Glomerular visceral epithelial cell (primary cell): ENCODE measurements around the gene SLC6A15.

Experiments
- DNase-seq: peaks from one replicate; pipeline ENCODE4 v3.0.0-alpha.2; 2016; ENCODE audit errors: extremely low spot score

SLC6A15 gene

DNA sequence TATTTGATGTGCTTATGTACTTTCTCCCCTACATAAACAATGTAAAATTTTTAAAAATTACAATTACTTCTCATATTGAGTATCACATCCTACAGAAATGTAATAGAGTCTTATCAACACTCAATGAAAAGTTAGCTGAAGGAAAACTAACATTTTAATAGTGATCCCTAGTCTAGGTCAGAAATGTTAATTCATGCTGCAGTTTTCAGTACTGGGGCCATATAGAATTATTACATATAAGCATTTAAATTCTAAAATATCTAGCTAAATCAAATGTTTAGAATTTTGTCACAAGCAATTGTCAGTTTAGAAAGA is 37.8 kb downstream of the SLC6A15 start:
- no peak for DNase-seq

- peak; percentile 56 for DNase-seq
These were observed 38.3 kb downstream of the SLC6A15 start for GRCh38 chr12:84874125-84874824.

- DNase-seq: no peak
These were observed 50.4 kb downstream of the SLC6A15 start for GRCh38 chr12:84862186-84862585.

DNA sequence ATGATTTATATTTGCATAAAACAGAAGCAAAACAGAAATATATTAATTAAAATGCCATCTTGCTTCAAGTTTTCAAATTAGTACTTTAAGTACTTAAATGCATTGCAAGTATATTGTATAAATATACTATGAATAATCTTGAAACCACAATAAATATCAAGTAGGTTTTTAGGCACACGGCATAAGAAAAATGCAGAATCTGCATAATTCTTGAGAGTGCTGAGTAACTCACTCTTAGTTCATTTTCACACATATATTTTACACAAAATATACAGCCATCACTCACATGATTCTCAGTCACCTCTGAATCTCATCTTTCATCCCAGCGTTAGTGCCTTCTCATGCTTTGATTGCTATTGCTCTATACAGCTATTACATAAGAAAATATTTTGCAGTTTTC is 51.9 kb downstream of the SLC6A15 start:
- DNase-seq: no peak

DNA sequence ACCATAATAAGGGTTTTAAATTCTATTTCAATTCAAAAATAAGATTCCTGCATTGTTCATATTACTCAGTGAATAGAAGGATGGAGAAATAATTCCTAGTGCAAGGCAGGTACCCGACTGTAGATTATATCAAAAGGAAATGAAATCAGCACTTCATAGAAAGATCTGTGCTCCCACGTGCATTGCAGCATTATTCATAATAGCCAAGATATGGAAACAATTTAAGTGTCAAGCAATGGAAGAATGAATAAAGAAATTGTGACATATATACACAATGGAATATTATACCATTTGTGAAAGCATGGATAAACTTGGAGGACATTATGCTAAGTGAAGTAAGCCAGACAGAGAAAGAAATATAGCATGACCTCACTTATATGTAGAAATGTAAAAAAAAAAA is 53.8 kb downstream of the SLC6A15 start:
- no peak for DNase-seq

DNA sequence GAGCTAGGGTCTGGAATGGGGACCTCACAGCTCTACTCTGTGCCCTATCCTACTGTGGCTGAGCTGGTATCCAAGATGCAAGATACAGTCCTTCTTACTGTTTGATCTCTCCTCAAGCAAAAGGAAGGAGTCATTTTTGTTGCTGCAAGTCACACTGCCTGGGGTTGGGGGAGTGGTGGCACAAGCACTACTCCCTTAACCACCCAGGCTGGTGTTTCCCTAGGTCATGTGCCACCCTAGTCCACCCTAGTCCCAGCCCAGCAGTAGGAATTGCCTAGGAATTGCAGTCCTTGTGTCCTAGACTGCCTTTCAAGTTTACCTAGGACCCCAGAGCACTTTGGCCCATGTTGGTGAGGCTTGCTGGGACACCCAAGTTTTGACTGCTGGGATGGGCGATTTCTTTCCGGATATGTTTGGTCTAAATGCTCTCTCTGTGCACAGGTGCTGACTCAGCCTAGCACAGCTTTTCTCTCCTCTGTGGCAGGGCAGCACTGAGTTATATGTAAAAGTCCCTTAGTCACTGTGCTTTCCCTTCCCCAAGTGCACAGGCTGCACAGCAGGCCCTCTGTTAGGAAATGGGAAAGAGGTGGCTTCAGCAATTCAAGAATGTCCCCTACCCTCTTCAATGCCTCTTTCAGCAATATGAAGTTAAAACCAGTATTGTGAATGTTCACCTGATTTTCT is 54.9 kb downstream of the SLC6A15 start:
- no peak for DNase-seq

GRCh38 chr12:84856156-84856900 is 56.3 kb downstream of the SLC6A15 start:
- DNase-seq: peak; percentile 6

DNA sequence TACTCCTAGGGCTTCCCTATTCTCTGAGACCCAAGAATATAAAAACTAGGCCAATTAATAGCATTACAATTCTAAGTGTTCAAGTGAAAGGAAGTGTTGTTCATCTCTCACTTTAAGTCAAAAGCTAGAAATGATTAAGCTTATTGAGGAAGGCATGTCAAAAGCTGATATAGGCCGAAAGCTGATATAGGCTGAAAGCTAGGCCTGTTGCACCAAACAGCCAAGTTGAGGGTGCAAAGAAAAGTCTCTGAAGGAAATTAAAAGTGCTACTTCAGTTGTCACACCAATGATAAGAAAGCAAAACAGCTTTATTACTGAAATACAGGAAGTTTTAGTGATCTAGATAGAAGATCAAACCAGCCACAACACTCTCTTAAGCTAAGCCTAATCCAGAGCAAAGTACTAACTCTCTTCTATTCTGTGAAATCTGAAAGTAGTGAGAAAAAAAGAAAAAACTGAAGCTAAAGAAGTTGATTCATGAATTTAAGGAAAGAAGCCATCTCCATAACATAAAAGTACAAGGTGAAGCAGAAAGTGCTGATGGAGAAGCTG is 68.9 kb downstream of the SLC6A15 start:
- no peak for DNase-seq

DNA sequence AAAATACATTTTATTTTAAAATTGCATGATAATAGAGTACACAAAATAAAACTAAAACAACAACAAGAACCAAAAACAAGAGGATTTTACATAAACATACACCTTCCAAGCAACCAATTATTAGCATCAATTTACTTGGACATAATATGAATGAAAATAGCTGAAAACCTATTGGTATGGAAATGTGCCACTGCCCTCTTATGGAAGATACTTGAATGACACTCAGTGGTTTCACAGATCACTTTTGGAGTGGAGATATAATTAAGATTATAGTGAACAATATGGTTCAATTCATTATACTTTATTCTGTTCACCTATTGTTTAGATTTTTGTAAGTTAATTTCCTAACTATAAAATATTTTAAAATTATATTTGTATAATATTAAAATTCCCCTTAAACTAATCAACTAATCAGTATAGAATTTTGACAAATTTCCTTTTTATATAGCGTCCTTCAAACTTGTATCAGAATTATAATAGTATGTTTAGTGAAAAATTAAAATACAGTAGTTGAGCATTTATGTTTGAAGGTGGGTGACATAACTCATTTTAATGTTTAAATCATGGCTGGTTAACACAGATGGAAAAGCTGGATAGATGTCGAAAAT is 70.1 kb downstream of the SLC6A15 start:
- peak; percentile 48 for DNase-seq

DNA sequence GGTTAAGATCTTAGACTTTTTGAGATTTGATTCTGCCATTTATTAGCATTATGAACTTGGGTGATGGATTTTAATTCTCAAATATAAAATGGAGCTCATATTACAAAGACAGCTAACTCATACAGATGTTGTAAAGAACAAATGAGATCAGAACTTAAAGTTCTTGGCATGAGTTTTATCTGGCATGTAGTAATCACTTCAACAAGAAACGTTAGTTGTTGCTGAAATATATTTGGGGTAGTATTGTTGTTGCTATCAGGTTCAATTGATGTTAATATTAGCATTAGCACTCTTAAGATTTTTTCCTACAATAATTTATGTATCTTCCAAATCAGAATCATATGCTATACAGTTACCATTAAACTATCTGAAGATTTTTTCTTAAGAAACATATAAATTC is 71.0 kb downstream of the SLC6A15 start:
- no peak for DNase-seq

- DNase-seq: no peak
These were observed 72.2 kb downstream of the SLC6A15 start for GRCh38 chr12:84840356-84840755.

DNA sequence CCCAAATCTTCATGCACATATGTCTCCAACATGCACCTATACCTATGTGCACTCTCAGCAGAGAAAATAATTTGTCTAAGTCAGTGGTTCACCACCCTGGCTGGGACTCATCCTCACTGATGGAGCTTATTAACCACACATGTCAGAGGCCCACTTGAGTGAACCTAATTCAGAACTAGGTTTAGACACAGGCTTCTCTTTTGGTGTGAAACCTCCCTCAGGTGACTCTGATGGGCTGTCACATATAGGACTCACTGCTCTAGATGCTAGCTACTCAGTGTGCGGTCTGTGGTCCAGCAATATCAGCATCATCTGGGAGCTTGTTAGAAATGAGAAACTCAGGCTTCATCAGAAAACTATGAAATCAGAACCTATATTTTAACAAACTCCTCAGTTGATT is 85.7 kb downstream of the SLC6A15 start:
- DNase-seq: no peak

DNA sequence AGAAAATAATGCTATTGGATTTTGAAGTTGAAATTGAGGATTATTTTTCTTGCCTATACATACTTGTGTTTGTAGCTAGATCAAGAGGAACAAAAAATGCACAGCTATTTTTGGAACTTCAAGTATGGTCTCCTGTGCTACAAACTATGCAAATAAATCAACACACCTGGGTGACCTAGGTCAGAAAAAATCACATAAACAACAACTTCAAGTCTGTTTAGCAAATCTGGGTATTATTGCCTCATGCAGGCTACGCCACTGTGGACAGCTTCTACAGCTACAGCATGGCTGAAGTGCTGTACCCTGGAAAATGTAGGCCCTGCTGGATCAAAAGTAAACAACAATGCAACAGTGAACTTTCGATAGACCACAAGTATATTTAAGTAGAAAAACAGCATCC is 87.5 kb downstream of the SLC6A15 start:
- no peak for DNase-seq

GRCh38 chr12:84822525-84822924 is 90.1 kb downstream of the SLC6A15 start:
- DNase-seq: no peak

DNA sequence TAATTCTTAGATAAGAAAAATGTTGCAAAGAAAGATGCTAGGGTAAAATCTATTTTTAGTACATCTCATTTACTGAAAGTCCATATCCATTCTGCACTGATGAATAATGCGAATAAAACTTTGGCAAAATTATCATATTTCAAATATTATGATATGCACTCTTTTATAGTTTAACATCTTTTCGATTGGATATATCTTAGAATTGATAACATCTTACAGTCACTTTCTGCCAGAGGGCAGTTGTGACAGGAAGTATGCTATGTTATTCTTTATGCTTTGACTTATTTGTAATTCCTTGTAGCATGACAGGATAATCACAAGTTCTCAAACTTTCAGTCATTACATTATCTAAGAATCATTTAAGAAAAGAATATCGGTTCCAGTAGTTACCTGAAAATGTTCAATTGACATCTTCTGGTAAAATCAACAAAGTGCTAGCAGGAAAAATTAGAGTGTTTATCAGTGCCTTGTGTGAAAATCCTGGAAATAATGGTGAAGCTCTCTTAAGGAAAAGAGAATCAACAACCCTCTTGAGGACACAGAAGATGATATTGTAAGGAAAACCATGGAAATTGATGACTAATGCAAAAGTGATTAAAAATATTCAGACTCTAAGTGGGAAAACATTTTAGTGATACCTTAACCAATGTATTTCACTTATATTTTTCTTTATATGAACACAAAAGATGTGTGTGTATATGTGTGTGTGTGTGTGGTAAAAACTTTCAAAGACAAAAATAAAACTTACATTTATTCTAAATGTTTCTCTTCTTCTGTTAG is 95.5 kb downstream of the SLC6A15 start:
- no peak for DNase-seq

DNA sequence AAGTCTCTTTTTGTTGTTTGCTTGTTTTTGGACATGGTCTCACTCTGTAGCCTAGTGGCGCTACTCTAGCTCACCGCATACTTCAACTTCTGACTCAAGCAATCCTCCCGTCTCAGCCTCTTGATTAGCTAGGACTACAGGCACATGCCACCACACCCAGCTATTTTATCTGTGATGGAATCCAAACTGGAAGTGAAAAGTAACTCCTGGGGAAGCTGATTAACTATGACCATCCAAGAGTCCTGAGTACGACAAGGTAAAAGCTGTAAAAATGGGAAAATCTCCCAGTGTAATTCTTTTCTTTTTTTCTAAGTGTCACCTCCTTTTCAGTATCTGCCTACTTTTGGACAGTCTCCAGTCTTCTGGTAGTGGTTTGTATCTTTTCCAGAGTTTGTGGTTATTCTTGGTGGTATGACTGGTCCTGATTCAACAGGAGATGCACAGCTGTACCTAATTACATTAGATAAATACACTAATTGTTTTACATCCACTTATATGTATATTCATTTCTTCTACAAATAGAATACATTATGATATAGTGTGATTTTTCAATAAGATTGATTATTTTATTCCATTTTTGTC is 97.8 kb downstream of the SLC6A15 start:
- no peak for DNase-seq

DNA sequence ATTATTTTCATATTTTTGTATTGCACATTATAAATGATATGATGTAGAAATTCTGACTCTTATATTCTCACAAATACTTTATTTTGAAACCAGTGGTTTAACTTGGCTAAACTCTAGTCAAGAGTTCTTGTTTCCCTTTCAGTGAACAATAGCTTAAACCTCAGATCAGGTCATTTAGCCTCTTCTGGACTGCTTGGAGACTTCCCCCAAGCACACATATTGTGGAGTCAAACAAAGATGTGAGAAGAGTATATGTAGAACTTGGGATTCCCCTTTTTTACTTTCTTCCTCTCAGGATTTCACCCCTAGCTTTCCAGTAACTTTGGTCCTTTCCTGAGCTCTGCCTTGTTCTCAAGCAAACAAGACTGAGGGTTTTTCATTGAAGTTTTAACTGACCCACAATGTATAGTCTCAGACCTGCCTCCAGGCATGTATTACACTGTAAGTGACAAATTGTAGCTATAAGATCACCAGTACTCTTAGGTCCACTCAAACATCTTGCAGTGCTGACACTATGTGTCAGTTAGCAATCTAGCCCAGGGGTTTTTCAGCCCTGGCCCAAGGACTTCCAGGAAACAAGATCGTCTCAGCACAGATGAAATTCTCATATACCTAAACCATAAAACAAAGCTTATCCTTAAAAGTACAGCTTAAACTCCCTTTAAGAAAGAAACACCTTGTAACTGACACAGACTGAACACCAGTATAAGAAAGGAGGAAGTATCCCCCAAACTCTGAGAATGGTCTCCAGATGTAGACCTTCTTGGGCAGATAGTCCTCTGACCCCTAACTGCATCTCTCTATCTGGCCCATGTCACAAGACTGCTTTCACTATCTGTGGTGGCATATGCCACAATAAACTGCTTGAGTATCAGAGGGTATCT is 98.6 kb downstream of the SLC6A15 start:
- no peak for DNase-seq

DNA sequence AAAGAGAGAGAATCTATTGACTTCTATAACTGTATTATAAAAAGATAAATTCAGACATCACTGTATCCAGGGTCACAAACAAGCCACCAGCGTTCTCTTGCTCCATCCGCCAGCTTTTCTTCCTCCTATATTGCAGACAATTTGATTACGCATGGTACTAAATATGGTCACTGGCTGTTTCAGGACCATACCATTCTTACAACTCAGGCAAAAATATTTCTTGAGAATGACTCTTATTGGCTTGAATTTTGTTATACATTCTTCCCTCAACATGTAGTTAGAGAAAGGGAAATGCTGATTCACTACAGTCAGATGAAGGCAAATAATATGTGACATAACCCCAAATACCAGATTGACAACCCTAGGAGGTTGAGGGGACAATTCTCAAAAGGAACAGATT is 101.3 kb downstream of the SLC6A15 start:
- DNase-seq: no peak

DNA sequence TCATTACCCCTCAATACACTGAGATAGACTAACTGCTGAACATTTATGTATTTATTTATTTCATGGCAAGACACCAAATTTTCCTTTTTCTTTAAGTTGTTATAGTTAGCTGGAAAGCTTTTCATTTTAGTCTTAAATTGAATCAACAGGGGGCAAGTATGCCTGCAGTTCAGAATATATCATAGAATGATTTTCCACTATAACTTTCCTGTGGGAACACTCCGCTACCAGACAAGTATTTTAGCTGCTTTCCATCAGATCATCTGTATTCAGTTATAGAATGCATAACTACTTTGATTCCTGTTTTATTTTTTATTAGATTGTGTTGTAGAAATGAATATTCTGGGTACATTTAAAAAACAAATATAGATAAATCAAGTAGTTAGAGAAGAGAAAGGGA is 102.0 kb downstream of the SLC6A15 start:
- no peak for DNase-seq
